GM12878 (cell line): ENCODE data around the gene RAB43. TPM values are rescaled to one million over a fixed set of nuclear protein-coding genes. Genes with fewer than 3 reads are reported as not detected.

Experiments
- ATAC-seq: fragments of 200-7000 bp; cut with Tn5 transposase; 3 replicates; pipeline ENCODE4 v1.9.1; 2020; ENCODE audit warnings: mild to moderate bottlenecking, moderate library complexity
- BruUV-seq: library from RNA; stranded (reverse); fragments of 400-500 nt; replicated peaks from 2 replicates; lab custom pipeline; 2021; lab: Mats Ljungman, UMichigan
- CTCF ChIA-PET: fragments of 300-600 bp; sonication (Branson Sonifier 250); formaldehyde crosslinking; extraction: SDS; loops from one replicate; lab custom pipeline; 2021; ENCODE audit warnings: inconsistent platforms; lab: Yijun Ruan, JAX
- POLR2A ChIA-PET: fragments of 350-600 bp; formaldehyde crosslinking; extraction: SDS; loops from one replicate; lab custom pipeline; 2021; ENCODE audit warnings: inconsistent platforms; lab: Charles Lee
- RAD21 ChIA-PET: fragments of 300-600 bp; sonication (Branson Sonifier 250); formaldehyde crosslinking; loops from one replicate; lab custom pipeline; 2023; ENCODE audit warnings: antibody characterized with exemption; ENCODE audit not compliant: unreplicated experiment; lab: Charles Lee
- SMC1A ChIA-PET: fragments of 300-600 bp; sonication (Branson Sonifier 250); formaldehyde crosslinking; loops from one replicate; lab custom pipeline; 2023; ENCODE audit not compliant: unreplicated experiment, uncharacterized antibody; lab: Charles Lee
- DNase-seq: peaks from one replicate; pipeline ENCODE4 v3.0.0-alpha.2; 2011; ENCODE audit warnings: low read depth, low spot score
- FAIRE-seq: peaks from 3 replicates; lab custom pipeline; 2011; peaks lifted over from hg19 to GRCh38; lab: Jason Lieb, UNC
- H2AFZ ChIP-seq: 2 replicates; pipeline ENCODE4 v1.6.0; 2011; ENCODE audit warnings: low read depth, low read length, control low read depth; ENCODE audit not compliant: control insufficient read depth
- H3K27ac ChIP-seq: 2 replicates; pipeline ENCODE4 v1.5.1; 2011; ENCODE audit warnings: control low read depth; ENCODE audit not compliant: control insufficient read depth, insufficient read depth
- H3K27me3 ChIP-seq, 2 experiments: replicated peaks in 1 of 2; 2 replicates each; pipeline versions ENCODE4 v1.6.0 to v1.6.1; 2011; ENCODE audit warnings: low read length in 1 of 2; ENCODE audit not compliant: control insufficient read depth in 2 of 2, insufficient read depth in 2 of 2
- H3K36me3 ChIP-seq, 2 experiments: 2 replicates each; pipeline ENCODE4 v1.5.1; 2011; ENCODE audit warnings: low read length in 1 of 2; ENCODE audit not compliant: control insufficient read depth in 2 of 2, insufficient read depth in 2 of 2
- H3K4me1 ChIP-seq: 2 replicates; pipeline ENCODE4 v1.6.1; 2011; ENCODE audit warnings: mild to moderate bottlenecking, low read length, moderate library complexity, mixed read lengths; ENCODE audit not compliant: control insufficient read depth, insufficient read depth
- H3K4me2 ChIP-seq: 2 replicates; pipeline ENCODE4 v1.6.0; 2011; ENCODE audit warnings: control low read depth; ENCODE audit not compliant: control insufficient read depth, insufficient read depth
- H3K4me3 ChIP-seq: fragments of 200-600 bp; sonication (generic); 2 replicates; pipeline ENCODE4 v1.5.1; 2016
- H3K79me2 ChIP-seq: 2 replicates; pipeline ENCODE4 v1.6.0; 2011; ENCODE audit warnings: low read length; ENCODE audit not compliant: control insufficient read depth, insufficient read depth
- H3K9ac ChIP-seq: 2 replicates; pipeline ENCODE4 v1.8.0; 2011; ENCODE audit warnings: low read length, control low read depth, mixed read lengths; ENCODE audit not compliant: control insufficient read depth, insufficient read depth
- H3K9me3 ChIP-seq: replicated peaks from 3 replicates; pipeline ENCODE4 v1.5.1; 2011; ENCODE audit warnings: mild to moderate bottlenecking, low read length; ENCODE audit not compliant: control insufficient read depth, insufficient read depth
- H4K20me1 ChIP-seq: 2 replicates; pipeline ENCODE4 v1.6.0; 2011; ENCODE audit not compliant: control insufficient read depth, insufficient read depth
- E2F8 ChIP-seq: fragments of 450-650 bp; IDR thresholded peaks from 2 replicates; pipeline ENCODE4 v1.6.1; 2018; ENCODE audit warnings: mild to moderate bottlenecking, low read depth, moderate library complexity; ENCODE audit not compliant: partially characterized antibody
- EED ChIP-seq: sonication (generic); IDR thresholded peaks from 2 replicates; pipeline ENCODE4 v1.6.1; 2016; ENCODE audit warnings: antibody characterized with exemption, low read depth
- ESRRA ChIP-seq: IDR thresholded peaks from 2 replicates; pipeline ENCODE4 v1.6.1; 2012; ENCODE audit warnings: mild to moderate bottlenecking, low read length, improper control_type of control experiment
- FOS ChIP-seq: IDR thresholded peaks from 3 replicates; pipeline ENCODE4 v1.6.1; 2011; ENCODE audit warnings: borderline replicate concordance; ENCODE audit not compliant: insufficient read length; ENCODE audit errors: extremely low read depth
- IRF4 ChIP-seq: IDR thresholded peaks from 2 replicates; pipeline ENCODE4 v1.6.1; 2011; ENCODE audit warnings: low read depth, low read length
- NFYB ChIP-seq: IDR thresholded peaks from 2 replicates; pipeline ENCODE4 v1.6.1; 2011; ENCODE audit warnings: low read depth, mild to moderate bottlenecking, low read length, improper control_type of control experiment, moderate library complexity; ENCODE audit not compliant: insufficient read depth
- NR2C2 ChIP-seq: IDR thresholded peaks from 2 replicates; pipeline ENCODE4 v1.6.1; 2011; ENCODE audit warnings: borderline replicate concordance, low read depth; ENCODE audit not compliant: control insufficient read depth, insufficient read length
- RCOR1 ChIP-seq: conservative IDR thresholded peaks from 2 replicates; pipeline ENCODE4 v1.6.1; 2012; ENCODE audit warnings: low read depth, low read length, improper control_type of control experiment
- SREBF2 ChIP-seq: IDR thresholded peaks from 2 replicates; pipeline ENCODE4 v1.6.1; 2012; ENCODE audit warnings: mild to moderate bottlenecking, low read length
- ZNF622 ChIP-seq: fragments of 450-650 bp; IDR thresholded peaks from 2 replicates; pipeline ENCODE4 v1.6.1; 2017; ENCODE audit warnings: mild to moderate bottlenecking, inconsistent platforms
- WGBS: methylation state at CpG from one replicate; pipeline ENCODE4 v1.1.6; 2016; ENCODE audit warnings: low lambda C conversion rate; ENCODE audit not compliant: insufficient replicate concordance, insufficient coverage; ENCODE audit errors: missing lambda C conversion rate; 5-methylcytosine and 5-hydroxymethylcytosine counted together
- in situ Hi-C: fragments of 300-500 bp; cut with MboI; formaldehyde crosslinking; loops from 9 replicates; pipeline ENCODE4 v1.14.3; 2018; ENCODE audit warnings: mixed read lengths
- intact Hi-C: fragments of 100-400 bp; cut with micrococcal nuclease; formaldehyde crosslinking; loops from one replicate; pipeline ENCODE4 v1.14.2; 2022; ENCODE audit not compliant: unreplicated experiment
- polyA plus RNA-seq, 11 experiments: library from polyadenylated mRNA; depleted of rRNA in 4 of 11; unstranded in 6 of 11; stranded (reverse) in 5 of 11; fragments of >200 nt; fragmentation: Nextera tagmentation in 4 of 11; fragmentation: Illumina TruSeq in 1 of 11; extraction: Ambion mirVana in 4 of 11; extraction: Trizol in 1 of 11; gene quantifications; 1 replicate in 1 of 11; 2 replicates in 10 of 11; pipeline versions ENCODE4 v1.2.1 to v1.2.3, GENCODE V29; 2011 to 2016; ENCODE audit warnings: inconsistent platforms in 2 of 11, missing spikeins in 2 of 11, low read depth in 1 of 11
- total RNA-seq, 4 experiments: library from RNA; depleted of rRNA in 3 of 4; stranded (reverse); fragments of >200 nt in 3 of 4; fragmentation: Illumina TruSeq in 1 of 4; extraction: Trizol in 1 of 4; gene quantifications; 2 replicates each; pipeline versions ENCODE4 v1.2.1 to v1.2.3, GENCODE V29; 2013 to 2021
- TF ChIP-seq, protein P1 (sequence below): fragments of 450-650 bp; IDR thresholded peaks from 2 replicates; pipeline ENCODE4 v1.6.1; 2017; ENCODE audit warnings: mild to moderate bottlenecking, low read depth, inconsistent platforms; ENCODE audit not compliant: poor library complexity, severe bottlenecking

The RAB43 gene
- total and polyA plus RNA-seq, 10 of the 15 experiments (the other 5 are each of a cell fraction or from before 2014, with no cell fraction given) = 0.08 to 14.0 (median 4.0) TPM

DNA sequence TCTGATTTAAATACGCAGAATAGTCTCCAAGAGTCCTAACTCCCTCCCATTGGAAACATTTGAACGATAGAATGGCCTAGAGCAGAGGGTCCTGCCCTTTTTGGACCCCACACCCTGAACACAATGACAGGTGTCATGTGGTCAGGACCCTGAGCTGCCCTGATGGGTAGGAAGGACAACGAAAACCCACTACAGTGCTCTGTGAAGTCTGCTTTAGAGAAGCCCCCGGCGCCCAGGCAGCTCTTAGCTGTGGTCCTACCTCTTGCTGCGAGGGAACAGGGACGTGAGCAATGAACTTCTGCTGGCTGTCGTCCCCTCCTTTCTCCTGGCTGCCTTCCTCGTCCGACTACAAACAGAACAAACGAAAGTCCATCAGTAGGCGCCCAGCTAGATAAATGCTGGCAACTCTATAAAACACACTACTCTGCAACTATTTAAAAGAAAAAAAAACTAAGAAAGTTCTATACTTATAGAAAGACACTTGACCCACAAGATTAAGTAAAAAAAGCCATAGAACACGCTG lies 8.7 kb upstream of the RAB43 start (continued):
- TF ChIP-seq ZNF622 (no peak), ESRRA (no peak), RCOR1 (no peak), E2F8 (no peak), NFYB (no peak), IRF4 (no peak)

GRCh38 chr3:129128357-129129155 lies 7.0 kb upstream of the RAB43 start:
- SMC1A ChIA-PET = no interaction called here
- in situ Hi-C loops = no loop called here
- no TSS peak for BruUV-seq

More at GRCh38 chr3:129128357-129129155, 7.0 kb upstream of the RAB43 start:
- CTCF ChIA-PET = no interaction called here
- Histone ChIP-seq H2AFZ (no peak overlapping the region), H3K4me2 (no peak overlapping the region), H3K9me3 (no peaks in the 10 kb centered on the region), H3K27me3 (no peaks in the 10 kb centered on the region), H3K4me1 (peaks cover under 1% of the 10 kb centered on the region)
- POLR2A ChIA-PET = no interaction called here
- no peak for FAIRE-seq
- intact Hi-C loops = no loop called here
- TF ChIP-seq, protein P1, sequence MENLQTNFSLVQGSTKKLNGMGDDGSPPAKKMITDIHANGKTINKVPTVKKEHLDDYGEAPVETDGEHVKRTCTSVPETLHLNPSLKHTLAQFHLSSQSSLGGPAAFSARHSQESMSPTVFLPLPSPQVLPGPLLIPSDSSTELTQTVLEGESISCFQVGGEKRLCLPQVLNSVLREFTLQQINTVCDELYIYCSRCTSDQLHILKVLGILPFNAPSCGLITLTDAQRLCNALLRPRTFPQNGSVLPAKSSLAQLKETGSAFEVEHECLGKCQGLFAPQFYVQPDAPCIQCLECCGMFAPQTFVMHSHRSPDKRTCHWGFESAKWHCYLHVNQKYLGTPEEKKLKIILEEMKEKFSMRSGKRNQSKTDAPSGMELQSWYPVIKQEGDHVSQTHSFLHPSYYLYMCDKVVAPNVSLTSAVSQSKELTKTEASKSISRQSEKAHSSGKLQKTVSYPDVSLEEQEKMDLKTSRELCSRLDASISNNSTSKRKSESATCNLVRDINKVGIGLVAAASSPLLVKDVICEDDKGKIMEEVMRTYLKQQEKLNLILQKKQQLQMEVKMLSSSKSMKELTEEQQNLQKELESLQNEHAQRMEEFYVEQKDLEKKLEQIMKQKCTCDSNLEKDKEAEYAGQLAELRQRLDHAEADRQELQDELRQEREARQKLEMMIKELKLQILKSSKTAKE = no peak
- TF ChIP-seq NR2C2 (no peak), SREBF2 (no peak), FOS (no peak), EED (no peak)
- TF ChIP-seq, all 136 proteins: peak for 0
- Histone ChIP-seq H4K20me1 (no peaks in the 10 kb centered on the region), H3K36me3 (peaks cover 8 to 15% of the 10 kb centered on the region in 2 experiments; a peak in 3 of 4 replicates), H3K9ac (no peak overlapping the region), H3K79me2 (no peaks in the 10 kb centered on the region), H3K4me3 (no peak overlapping the region), H3K27ac (no peak overlapping the region)
- no peak for ATAC-seq
- no peak for DNase-seq
- WGBS = 98% methylated on average over 14 of the region's 16 CpGs
- RAD21 ChIA-PET = no interaction called here
